ENCODE data around the gene SUGCT.

DNA sequence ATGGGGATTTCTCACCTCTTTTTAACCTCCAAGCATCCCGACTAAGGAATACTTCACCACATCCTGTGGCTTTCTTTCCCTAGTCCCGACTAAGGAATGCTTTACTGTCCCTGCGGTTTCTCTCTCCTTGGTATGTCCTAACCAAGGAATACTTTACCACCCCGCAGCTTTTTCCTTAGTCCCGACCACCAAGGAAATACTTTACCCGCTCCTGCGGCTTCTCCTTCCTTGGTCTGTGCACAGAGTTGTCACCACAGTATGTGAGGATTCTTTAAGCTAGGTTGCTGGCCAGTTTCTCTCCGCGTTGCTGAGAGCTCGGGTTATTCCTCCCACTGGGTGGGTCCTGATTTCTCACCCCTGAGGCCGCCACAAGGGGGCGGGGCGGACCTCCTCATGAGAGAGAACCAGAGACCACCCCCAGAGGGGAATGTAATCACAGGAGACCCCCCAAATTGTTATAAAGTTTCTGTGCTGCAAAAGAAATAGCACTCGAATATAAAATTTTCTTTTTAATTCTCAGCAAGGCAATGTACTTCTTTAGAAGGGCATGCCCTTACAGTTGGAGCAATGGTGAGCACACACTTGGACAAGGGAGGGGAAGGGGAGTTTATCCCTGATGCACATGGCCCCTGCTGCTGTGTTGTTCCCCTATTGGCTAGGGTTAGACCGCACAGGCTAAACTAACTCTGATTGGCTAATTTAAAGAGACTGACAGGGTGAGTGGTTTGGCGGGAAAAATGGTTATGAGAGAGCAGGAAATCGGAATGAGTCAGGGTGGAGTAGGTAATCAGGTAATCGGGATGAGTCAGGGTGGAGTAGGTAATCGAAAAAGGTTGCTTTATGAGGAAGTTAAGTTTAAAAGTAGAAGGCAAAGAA, 12.8 kb downstream of the SUGCT start:
- TF ChIP-seq POLR2AphosphoS5 (IDR thresholded peaks at IDR 0.05; ENCODE audit: low read depth, low read length) (no peak), POLR2A (IDR thresholded peaks at IDR 0.05; ENCODE audit: low read depth, low read length) (no peak)
